HepG2 (cell line): ENCODE measurements around the gene PHKG1. TPM values are rescaled to one million over a fixed set of nuclear protein-coding genes. Genes with fewer than 3 reads are reported as not detected.

Experiments
- ATAC-seq: fragments of 200-7000 bp; cut with Tn5 transposase; 3 replicates; pipeline ENCODE4 v1.9.1; 2020; ENCODE audit warnings: mild to moderate bottlenecking, moderate library complexity
- BruUV-seq: library from RNA; stranded (reverse); fragments of 400-500 nt; replicated peaks from 2 replicates; lab custom pipeline; 2021; lab: Mats Ljungman, UMichigan
- CTCF ChIA-PET: fragments of 300-600 bp; formaldehyde crosslinking; extraction: SDS; loops from one replicate; lab custom pipeline; 2021; ENCODE audit warnings: low total read pairs, inconsistent platforms, low intra/inter-chr PET ratio; lab: Yijun Ruan, JAX
- POLR2A ChIA-PET: fragments of 350-600 bp; sonication (Branson Sonifier 250); formaldehyde crosslinking; loops from one replicate; lab custom pipeline; 2020; ENCODE audit warnings: antibody characterized with exemption, inconsistent platforms; lab: Yijun Ruan, JAX
- DNase-seq: peaks from one replicate; pipeline ENCODE4 v3.0.0-alpha.2; 2015; ENCODE audit warnings: low spot score
- FAIRE-seq: peaks from 3 replicates; lab custom pipeline; 2011; peaks lifted over from hg19 to GRCh38; lab: Jason Lieb, UNC
- H2AFZ ChIP-seq: one replicate; pipeline ENCODE4 v1.6.1; 2011; ENCODE audit warnings: low read length, inconsistent platforms
- H3K27ac ChIP-seq: fragments of 300-600 bp; 3 replicates; pipeline ENCODE4 v1.8.0; 2011; ENCODE audit warnings: mixed run types, mild to moderate bottlenecking, mixed read lengths, low read length, inconsistent platforms; ENCODE audit not compliant: insufficient read depth; ENCODE audit errors: extremely low read length
- H3K27me3 ChIP-seq, 2 experiments: fragments of 200-600 bp in 1 of 2; 2 replicates in 1 of 2; 3 replicates in 1 of 2; pipeline versions ENCODE4 v1.6.0 to v1.8.0; 2011; ENCODE audit warnings: low read length in 2 of 2, mild to moderate bottlenecking in 2 of 2, moderate library complexity in 2 of 2, inconsistent platforms in 1 of 2; ENCODE audit not compliant: insufficient read depth in 2 of 2, control insufficient read depth in 1 of 2
- H3K36me3 ChIP-seq, 2 experiments: fragments of 200-600 bp in 1 of 2; replicated peaks in 1 of 2; 2 replicates in 1 of 2; 3 replicates in 1 of 2; pipeline versions ENCODE4 v1.5.1 to v1.8.0; 2011; ENCODE audit warnings: low read length in 2 of 2, inconsistent platforms in 1 of 2; ENCODE audit not compliant: insufficient read depth in 2 of 2, control insufficient read depth in 1 of 2
- H3K4me1 ChIP-seq: 2 replicates; pipeline ENCODE4 v1.5.1; 2012; ENCODE audit warnings: low read length, inconsistent platforms; ENCODE audit not compliant: insufficient read depth
- H3K4me2 ChIP-seq: 2 replicates; pipeline ENCODE4 v1.6.0; 2011; ENCODE audit warnings: low read depth, low read length, inconsistent platforms
- H3K4me3 ChIP-seq, 3 experiments: fragments of 200-600 bp in 1 of 3; sonication (generic), shearing (Covaris generic) in 1 of 3; replicated peaks in 1 of 3; 2 replicates each; pipeline ENCODE4 v1.5.1; 2011 to 2016; ENCODE audit warnings: low read length in 3 of 3, inconsistent platforms in 2 of 3, low read depth in 2 of 3, mild to moderate bottlenecking in 2 of 3, control low read depth in 1 of 3, mixed read lengths in 1 of 3; ENCODE audit not compliant: insufficient read depth in 1 of 3
- H3K79me2 ChIP-seq: one replicate; pipeline ENCODE4 v1.6.1; 2011; ENCODE audit warnings: low read length, inconsistent platforms; ENCODE audit not compliant: insufficient read depth
- H3K9ac ChIP-seq: 2 replicates; pipeline ENCODE4 v1.6.0; 2011; ENCODE audit warnings: mild to moderate bottlenecking, low read depth, low read length, inconsistent platforms; ENCODE audit not compliant: insufficient read depth
- H3K9me3 ChIP-seq: 2 replicates; pipeline ENCODE4 v1.5.1; 2012; ENCODE audit warnings: mild to moderate bottlenecking, low read length
- H4K20me1 ChIP-seq: 2 replicates; pipeline ENCODE4 v1.6.0; 2011; ENCODE audit warnings: inconsistent platforms, mild to moderate bottlenecking, low read length, moderate library complexity; ENCODE audit not compliant: insufficient read depth
- E2F1 ChIP-seq: sonication (generic); formaldehyde crosslinking; IDR thresholded peaks from 2 replicates; pipeline ENCODE4 v1.5.0; 2020; ENCODE audit warnings: missing genetic modification reagents
- ZBTB1 ChIP-seq: sonication (generic); formaldehyde crosslinking; IDR thresholded peaks from 2 replicates; pipeline ENCODE4 v1.4.0; 2020; ENCODE audit warnings: missing genetic modification reagents, borderline replicate concordance
- ZC3H4 ChIP-seq: sonication (generic); formaldehyde crosslinking; IDR thresholded peaks from 2 replicates; pipeline ENCODE4 v1.4.0; 2020; ENCODE audit warnings: missing genetic modification reagents, borderline replicate concordance
- ZNF205 ChIP-seq: IDR thresholded peaks from 2 replicates; pipeline ENCODE4 v1.6.1; 2018; ENCODE audit warnings: missing biosample characterization, missing genetic modification reagents
- ZNF619 ChIP-seq: sonication (generic); formaldehyde crosslinking; IDR thresholded peaks from 2 replicates; pipeline ENCODE4 v1.4.0; 2020; ENCODE audit warnings: mild to moderate bottlenecking, missing genetic modification reagents
- WGBS: methylation state at CpG from one replicate; pipeline ENCODE4 v1.1.6; 2017; ENCODE audit warnings: low lambda C conversion rate; 5-methylcytosine and 5-hydroxymethylcytosine counted together
- in situ Hi-C: cut with HindIII; loops from 2 replicates; pipeline ENCODE4 v1.10.0; 2017; ENCODE audit warnings: low pct_unique_long_range_greater_than_20kb; ENCODE audit not compliant: extremely low pct_ligation_motif_present
- intact Hi-C: fragments of 100-400 bp; cut with micrococcal nuclease; formaldehyde crosslinking; loops from one replicate; pipeline ENCODE4 v1.10.0; 2022; ENCODE audit not compliant: unreplicated experiment
- polyA plus RNA-seq, 8 experiments: library from polyadenylated mRNA; depleted of rRNA in 3 of 8; stranded (reverse) in 7 of 8; unstranded in 1 of 8; fragments of >200 nt; fragmentation: Illumina TruSeq in 4 of 8; extraction: Trizol in 4 of 8; gene quantifications; 2 replicates each; pipeline versions ENCODE4 v1.2.1 to v1.2.3, GENCODE V29; 2011 to 2016; ENCODE audit warnings: low read depth in 4 of 8, missing spikeins in 1 of 8, mixed read lengths in 1 of 8; ENCODE audit not compliant: insufficient read depth in 1 of 8
- total RNA-seq, 5 experiments: library from RNA; depleted of rRNA; stranded (reverse); fragments of >200 nt; fragmentation: Illumina TruSeq; extraction: Trizol; gene quantifications; 2 replicates each; pipeline ENCODE4 v1.2.3, GENCODE V29; 2016; ENCODE audit warnings: low read depth in 1 of 5

The PHKG1 gene
- total and polyA plus RNA-seq, 2 of the 13 experiments (the other 11 are each of a cell fraction or from before 2014, with no cell fraction given) = 0.44 to 0.71 TPM

DNA sequence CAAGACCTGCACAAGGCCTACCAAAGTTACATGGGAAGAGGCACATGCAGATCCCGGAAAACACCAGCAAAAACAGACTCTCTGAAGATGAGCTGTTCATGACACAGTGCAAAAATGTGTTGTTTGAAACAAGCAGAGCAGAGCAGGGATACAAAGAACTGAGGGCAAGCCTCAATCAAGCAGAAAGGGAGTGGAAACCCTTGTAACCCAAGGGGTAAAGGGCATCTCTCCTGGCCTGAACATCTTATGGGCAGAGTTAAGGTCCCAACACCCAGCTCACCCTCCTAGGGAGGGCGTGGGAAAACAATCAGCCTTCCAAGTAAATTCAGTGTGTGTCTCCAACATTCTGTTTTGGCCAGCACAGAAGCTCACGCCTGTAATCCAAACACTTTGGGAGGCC, 52.0 kb downstream of the PHKG1 start:
- H3K27ac ChIP-seq = peak overlapping the region; percentile 38
- no peak for ATAC-seq
- 93% methylated on average over 3 of the region's 3 CpGs for WGBS
- TF ChIP-seq E2F1 (CRISPR knock-in tag) = no peak
- no peak for TF ChIP-seq ZBTB1 (CRISPR knock-in tag)
- no peak for TF ChIP-seq ZNF619 (CRISPR knock-in tag)
- TF ChIP-seq ZC3H4 = no peak
- TF ChIP-seq ZNF205 (CRISPR knock-in tag) = no peak
- TF ChIP-seq, all 625 proteins: peak for 0
- H3K79me2 ChIP-seq = no peaks in the 10 kb centered on the region
- intact Hi-C loops = no loop called here
- no peak overlapping the region for H3K4me2 ChIP-seq
- FAIRE-seq = no peak
- ChIA-PET CTCF (no interaction called here), POLR2A (interaction anchor here (0.6 to 1.3 kb wide), 3 partner anchors 11 to 31 kb away, joined by 3 to 9 read pairs (median 4); partner anchors contain the start of genes CCT6A and PSPH)
- H3K36me3 ChIP-seq = peaks cover 0 to 2% of the 10 kb centered on the region in 2 experiments; a peak in 3 of 5 replicates
- no peaks in the 10 kb centered on the region for H3K27me3 ChIP-seq
- in situ Hi-C loops = no loop called here
- DNase-seq = no peak
- H3K4me3 ChIP-seq = no peak overlapping the region
- no peaks in the 10 kb centered on the region for H4K20me1 ChIP-seq
- H2AFZ ChIP-seq = no peak overlapping the region
- no peak overlapping the region for H3K9ac ChIP-seq
- no peaks in the 10 kb centered on the region for H3K9me3 ChIP-seq
- BruUV-seq = no TSS peak
- peaks cover 12% of the 10 kb centered on the region for H3K4me1 ChIP-seq
